Measurements from ENCODE around the gene BRIX1.

Gene BRIX1

GRCh38 chr5:34926318-34926888, 10.9 kb downstream of the BRIX1 start:
- TF ChIP-seq TEAD4 (IDR thresholded peaks at IDR 0.05) = no peak
- no peak for TF ChIP-seq CREB1 (IDR thresholded peaks at IDR 0.05; ENCODE audit: low read depth)
- no peak for TF ChIP-seq FOXM1 (IDR thresholded peaks at IDR 0.05; ENCODE audit: borderline replicate concordance, low read depth)
- no peak for TF ChIP-seq ZBTB7A (IDR thresholded peaks at IDR 0.05; ENCODE audit: low read depth)
- TF ChIP-seq CEBPB (IDR thresholded peaks at IDR 0.05) = no peak
- TF ChIP-seq TCF12 (IDR thresholded peaks at IDR 0.05; ENCODE audit: low read depth) = no peak
- no peak for TF ChIP-seq RAD21 (IDR thresholded peaks at IDR 0.05; ENCODE audit: low read depth)
- no peak for TF ChIP-seq YY1 (IDR thresholded peaks at IDR 0.05; ENCODE audit: low read depth)
- TF ChIP-seq NFIC (IDR thresholded peaks at IDR 0.05) = no peak
- TF ChIP-seq USF1 (IDR thresholded peaks at IDR 0.05) = no peak

- TF ChIP-seq TCF12 (IDR thresholded peaks at IDR 0.05; ENCODE audit: low read depth) = no peak
- TF ChIP-seq FOXM1 (IDR thresholded peaks at IDR 0.05; ENCODE audit: borderline replicate concordance, low read depth) = no peak
- TF ChIP-seq TEAD4 (IDR thresholded peaks at IDR 0.05) = no peak
Observed at GRCh38 chr5:34927785-34928184, 12.3 kb downstream of the BRIX1 start.

- TF ChIP-seq YY1 (IDR thresholded peaks at IDR 0.05; ENCODE audit: low read depth) (no peak), USF1 (IDR thresholded peaks at IDR 0.05) (no peak), FOXM1 (IDR thresholded peaks at IDR 0.05; ENCODE audit: borderline replicate concordance, low read depth) (no peak), CEBPB (IDR thresholded peaks at IDR 0.05) (no peak), TCF12 (IDR thresholded peaks at IDR 0.05; ENCODE audit: low read depth) (no peak), ZBTB7A (IDR thresholded peaks at IDR 0.05; ENCODE audit: low read depth) (no peak), REST (IDR thresholded peaks at IDR 0.05; ENCODE audit: low read depth) (no peak), EGR1 (IDR thresholded peaks at IDR 0.05) (no peak)
Observed at GRCh38 chr5:34928267-34928666, 12.8 kb downstream of the BRIX1 start.

- TF ChIP-seq YY1 (IDR thresholded peaks at IDR 0.05; ENCODE audit: low read depth) (peak; percentile 43; the same call in 1 of the 2 replicates), TAF1 (IDR thresholded peaks at IDR 0.05; ENCODE audit: low read depth) (no peak), TCF12 (IDR thresholded peaks at IDR 0.05; ENCODE audit: low read depth) (no peak), TEAD4 (IDR thresholded peaks at IDR 0.05) (no peak), MAX (IDR thresholded peaks at IDR 0.05) (no peak), REST (IDR thresholded peaks at IDR 0.05; ENCODE audit: low read depth) (no peak), EGR1 (IDR thresholded peaks at IDR 0.05) (peak; percentile 87)
Observed at GRCh38 chr5:34929134-34929719, 13.7 kb downstream of the BRIX1 start, which contains the start of gene DNAJC21. TSS of gene DNAJC21 (plus strand) at chr5:34929559. CDS start at chr5:34929820, 261 bp downstream.

- no peak for TF ChIP-seq CREB1 (IDR thresholded peaks at IDR 0.05; ENCODE audit: low read depth)
- TF ChIP-seq NFIC (IDR thresholded peaks at IDR 0.05) = no peak
- TF ChIP-seq RAD21 (IDR thresholded peaks at IDR 0.05; ENCODE audit: low read depth) = no peak
- TF ChIP-seq REST (IDR thresholded peaks at IDR 0.05; ENCODE audit: low read depth) = no peak
- TF ChIP-seq ZBTB7A (IDR thresholded peaks at IDR 0.05; ENCODE audit: low read depth) = no peak
- no peak for TF ChIP-seq CEBPB (IDR thresholded peaks at IDR 0.05)
- peak; percentile 33; the same call in 1 of the 2 replicates for TF ChIP-seq TCF12 (IDR thresholded peaks at IDR 0.05; ENCODE audit: low read depth)
- TF ChIP-seq EP300 (IDR thresholded peaks at IDR 0.05; ENCODE audit: borderline replicate concordance) = peak; percentile 11; the same call in 1 of the 2 replicates
- no peak for TF ChIP-seq USF1 (IDR thresholded peaks at IDR 0.05)
- peak; percentile 75; the same call in 1 of the 2 replicates for TF ChIP-seq TAF1 (IDR thresholded peaks at IDR 0.05; ENCODE audit: low read depth)
- no peak for TF ChIP-seq TEAD4 (IDR thresholded peaks at IDR 0.05)
- peak; percentile 49; the same call in 1 of the 2 replicates for TF ChIP-seq YY1 (IDR thresholded peaks at IDR 0.05; ENCODE audit: low read depth)
- no peak for TF ChIP-seq EGR1 (IDR thresholded peaks at IDR 0.05)
- no peak for TF ChIP-seq FOXM1 (IDR thresholded peaks at IDR 0.05; ENCODE audit: borderline replicate concordance, low read depth)
- peak; percentile 63 for TF ChIP-seq MAX (IDR thresholded peaks at IDR 0.05)
Observed at GRCh38 chr5:34929720-34930461, 14.4 kb downstream of the BRIX1 start.

Data from Ishikawa (cell line).